GM23338 (cell line): ENCODE measurements around the gene HLX.
A peak's percentile ranks its signal among the peaks of the same experiment; 100 is the strongest.

Experiments used
- CREB1 ChIP-seq: fragments of 250-450 bp; sonication (Bioruptor Pico); IDR thresholded peaks from 2 replicates; pipeline ENCODE4 v1.5.0; 2020; ENCODE audit warnings: low read depth, mild to moderate bottlenecking, moderate library complexity
- EZH2 ChIP-seq: fragments of 200-600 bp; sonication (generic); IDR thresholded peaks from one replicate; pipeline ENCODE4 v1.8.0; 2017; ENCODE audit warnings: antibody characterized with exemption, mild to moderate bottlenecking, low read depth; ENCODE audit not compliant: unreplicated experiment
- EZH2phosphoT487 ChIP-seq: fragments of 200-600 bp; sonication (generic); IDR thresholded peaks from one replicate; pipeline ENCODE4 v1.8.1; 2018; ENCODE audit warnings: antibody characterized with exemption; ENCODE audit not compliant: unreplicated experiment
- JUNB ChIP-seq: IDR thresholded peaks from one replicate; pipeline ENCODE4 v1.6.1; 2016; ENCODE audit warnings: antibody characterized with exemption; ENCODE audit not compliant: unreplicated experiment
- POLR2AphosphoS5 ChIP-seq: IDR thresholded peaks from 2 replicates; pipeline ENCODE4 v1.6.1; 2016; ENCODE audit warnings: antibody characterized with exemption, low read depth
- TF ChIP-seq, protein P1 (sequence below), 2 experiments: fragments of 200-600 bp in 1 of 2; sonication (generic) in 1 of 2; conservative IDR thresholded peaks; 2 replicates each; pipeline versions ENCODE4 v1.5.1 to v1.6.1; 2016 to 2017; ENCODE audit warnings: antibody characterized with exemption in 2 of 2, low read depth in 2 of 2, mild to moderate bottlenecking in 2 of 2, moderate library complexity in 1 of 2
- TF ChIP-seq, protein P2 (sequence below): IDR thresholded peaks from one replicate; pipeline ENCODE4 v1.6.1; 2018; ENCODE audit warnings: antibody characterized with exemption; ENCODE audit not compliant: unreplicated experiment
- TF ChIP-seq, protein P3 (sequence below): IDR thresholded peaks from 2 replicates; pipeline ENCODE4 v1.6.1; 2016; ENCODE audit warnings: antibody characterized with exemption

DNA sequence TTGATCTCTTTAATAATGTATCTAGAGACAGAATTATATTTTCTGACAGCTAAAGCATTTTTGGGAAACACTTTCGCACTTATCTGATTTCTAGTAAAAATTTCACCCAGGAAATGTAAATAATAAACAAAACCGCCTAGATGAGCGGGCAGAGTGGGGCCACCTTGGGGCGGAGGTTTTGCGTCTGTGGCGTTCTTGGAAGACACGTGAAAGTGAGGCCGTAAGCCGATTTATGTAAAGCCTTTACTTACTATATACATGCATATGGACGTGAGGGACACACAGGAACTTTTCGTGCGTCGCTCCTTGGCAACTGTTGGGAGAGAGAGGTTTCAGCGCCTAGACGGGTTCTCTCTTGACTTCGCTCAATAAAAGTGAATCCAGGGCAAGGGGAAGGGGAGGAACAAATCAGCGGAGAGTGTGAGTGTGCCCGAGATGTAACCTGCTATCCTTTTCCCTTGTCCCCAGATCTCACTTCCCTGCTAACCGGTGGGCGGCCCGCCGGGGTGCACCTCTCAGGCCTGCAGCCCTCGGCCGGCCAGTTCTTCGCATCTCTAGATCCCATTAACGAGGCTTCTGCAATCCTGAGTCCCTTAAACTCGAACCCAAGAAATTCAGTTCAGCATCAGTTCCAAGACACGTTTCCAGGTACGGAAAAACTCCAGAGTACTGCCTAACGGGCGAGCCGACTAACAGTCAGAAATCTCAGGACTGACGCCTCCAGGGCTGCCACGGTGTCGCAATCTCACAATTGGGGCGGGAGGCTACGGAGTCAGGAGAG is 1.7 kb downstream of the HLX start:
- TF ChIP-seq, protein P1, sequence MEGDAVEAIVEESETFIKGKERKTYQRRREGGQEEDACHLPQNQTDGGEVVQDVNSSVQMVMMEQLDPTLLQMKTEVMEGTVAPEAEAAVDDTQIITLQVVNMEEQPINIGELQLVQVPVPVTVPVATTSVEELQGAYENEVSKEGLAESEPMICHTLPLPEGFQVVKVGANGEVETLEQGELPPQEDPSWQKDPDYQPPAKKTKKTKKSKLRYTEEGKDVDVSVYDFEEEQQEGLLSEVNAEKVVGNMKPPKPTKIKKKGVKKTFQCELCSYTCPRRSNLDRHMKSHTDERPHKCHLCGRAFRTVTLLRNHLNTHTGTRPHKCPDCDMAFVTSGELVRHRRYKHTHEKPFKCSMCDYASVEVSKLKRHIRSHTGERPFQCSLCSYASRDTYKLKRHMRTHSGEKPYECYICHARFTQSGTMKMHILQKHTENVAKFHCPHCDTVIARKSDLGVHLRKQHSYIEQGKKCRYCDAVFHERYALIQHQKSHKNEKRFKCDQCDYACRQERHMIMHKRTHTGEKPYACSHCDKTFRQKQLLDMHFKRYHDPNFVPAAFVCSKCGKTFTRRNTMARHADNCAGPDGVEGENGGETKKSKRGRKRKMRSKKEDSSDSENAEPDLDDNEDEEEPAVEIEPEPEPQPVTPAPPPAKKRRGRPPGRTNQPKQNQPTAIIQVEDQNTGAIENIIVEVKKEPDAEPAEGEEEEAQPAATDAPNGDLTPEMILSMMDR (conservative IDR thresholded peaks at IDR 0.05; ENCODE audit: low read depth in 2 of 2): no peak
- TF ChIP-seq EZH2phosphoT487: peak; percentile 78
- no peak for TF ChIP-seq CREB1 (CRISPR knock-in tag)
- no peak for TF ChIP-seq JUNB
- TF ChIP-seq POLR2AphosphoS5: no peak
- peak; percentile 99 for TF ChIP-seq EZH2
- TF ChIP-seq, protein P2, sequence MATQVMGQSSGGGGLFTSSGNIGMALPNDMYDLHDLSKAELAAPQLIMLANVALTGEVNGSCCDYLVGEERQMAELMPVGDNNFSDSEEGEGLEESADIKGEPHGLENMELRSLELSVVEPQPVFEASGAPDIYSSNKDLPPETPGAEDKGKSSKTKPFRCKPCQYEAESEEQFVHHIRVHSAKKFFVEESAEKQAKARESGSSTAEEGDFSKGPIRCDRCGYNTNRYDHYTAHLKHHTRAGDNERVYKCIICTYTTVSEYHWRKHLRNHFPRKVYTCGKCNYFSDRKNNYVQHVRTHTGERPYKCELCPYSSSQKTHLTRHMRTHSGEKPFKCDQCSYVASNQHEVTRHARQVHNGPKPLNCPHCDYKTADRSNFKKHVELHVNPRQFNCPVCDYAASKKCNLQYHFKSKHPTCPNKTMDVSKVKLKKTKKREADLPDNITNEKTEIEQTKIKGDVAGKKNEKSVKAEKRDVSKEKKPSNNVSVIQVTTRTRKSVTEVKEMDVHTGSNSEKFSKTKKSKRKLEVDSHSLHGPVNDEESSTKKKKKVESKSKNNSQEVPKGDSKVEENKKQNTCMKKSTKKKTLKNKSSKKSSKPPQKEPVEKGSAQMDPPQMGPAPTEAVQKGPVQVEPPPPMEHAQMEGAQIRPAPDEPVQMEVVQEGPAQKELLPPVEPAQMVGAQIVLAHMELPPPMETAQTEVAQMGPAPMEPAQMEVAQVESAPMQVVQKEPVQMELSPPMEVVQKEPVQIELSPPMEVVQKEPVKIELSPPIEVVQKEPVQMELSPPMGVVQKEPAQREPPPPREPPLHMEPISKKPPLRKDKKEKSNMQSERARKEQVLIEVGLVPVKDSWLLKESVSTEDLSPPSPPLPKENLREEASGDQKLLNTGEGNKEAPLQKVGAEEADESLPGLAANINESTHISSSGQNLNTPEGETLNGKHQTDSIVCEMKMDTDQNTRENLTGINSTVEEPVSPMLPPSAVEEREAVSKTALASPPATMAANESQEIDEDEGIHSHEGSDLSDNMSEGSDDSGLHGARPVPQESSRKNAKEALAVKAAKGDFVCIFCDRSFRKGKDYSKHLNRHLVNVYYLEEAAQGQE: no peak
- TF ChIP-seq, protein P3, sequence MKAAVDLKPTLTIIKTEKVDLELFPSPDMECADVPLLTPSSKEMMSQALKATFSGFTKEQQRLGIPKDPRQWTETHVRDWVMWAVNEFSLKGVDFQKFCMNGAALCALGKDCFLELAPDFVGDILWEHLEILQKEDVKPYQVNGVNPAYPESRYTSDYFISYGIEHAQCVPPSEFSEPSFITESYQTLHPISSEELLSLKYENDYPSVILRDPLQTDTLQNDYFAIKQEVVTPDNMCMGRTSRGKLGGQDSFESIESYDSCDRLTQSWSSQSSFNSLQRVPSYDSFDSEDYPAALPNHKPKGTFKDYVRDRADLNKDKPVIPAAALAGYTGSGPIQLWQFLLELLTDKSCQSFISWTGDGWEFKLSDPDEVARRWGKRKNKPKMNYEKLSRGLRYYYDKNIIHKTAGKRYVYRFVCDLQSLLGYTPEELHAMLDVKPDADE: no peak
